GM12878 (cell line): ENCODE results near the gene SLC19A2.

ENCODE experiments used
- NR2C2 ChIP-seq: IDR thresholded peaks from 2 replicates; pipeline ENCODE4 v1.6.1; 2011; ENCODE audit warnings: borderline replicate concordance, low read depth; ENCODE audit not compliant: control insufficient read depth, insufficient read length
- RAD21 ChIP-seq: IDR thresholded peaks from 2 replicates; pipeline ENCODE4 v1.6.1; 2011; ENCODE audit warnings: mild to moderate bottlenecking, low read depth, low read length, moderate library complexity; ENCODE audit not compliant: insufficient read depth
- TF ChIP-seq, protein P1 (sequence below), 3 experiments: IDR thresholded peaks in 2 of 3; conservative IDR thresholded peaks in 1 of 3; 2 replicates each; pipeline ENCODE4 v1.5.1; 2011; ENCODE audit warnings: low read depth in 3 of 3, low read length in 3 of 3, mild to moderate bottlenecking in 3 of 3, control low read depth in 2 of 3, moderate library complexity in 2 of 3, inconsistent platforms in 1 of 3, mixed read lengths in 1 of 3; ENCODE audit not compliant: control insufficient read depth in 2 of 3, insufficient read depth in 1 of 3; ENCODE audit errors: extremely low read depth in 1 of 3

DNA sequence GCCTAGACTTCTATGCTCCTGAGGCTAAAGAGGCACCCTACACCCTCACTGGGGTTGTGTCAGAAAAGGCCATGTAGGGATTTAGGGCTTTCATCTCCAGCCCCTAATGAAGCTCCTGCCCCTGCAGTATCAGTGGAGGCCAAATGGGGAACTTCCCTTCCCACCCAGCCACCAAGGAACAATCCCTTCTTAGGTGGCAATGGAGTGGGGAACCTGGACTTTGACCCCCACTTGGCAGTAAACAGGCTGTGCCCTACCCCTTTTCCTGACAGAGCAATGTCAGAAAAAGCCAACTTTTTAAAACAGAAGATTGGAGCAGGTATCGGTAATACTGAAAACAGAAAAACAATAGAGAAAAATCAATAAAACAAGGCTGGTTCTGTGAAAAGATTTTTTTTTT, 35.5 kb upstream of the SLC19A2 start:
- TF ChIP-seq NR2C2 (no peak), RAD21 (no peak)
- TF ChIP-seq, protein P1, sequence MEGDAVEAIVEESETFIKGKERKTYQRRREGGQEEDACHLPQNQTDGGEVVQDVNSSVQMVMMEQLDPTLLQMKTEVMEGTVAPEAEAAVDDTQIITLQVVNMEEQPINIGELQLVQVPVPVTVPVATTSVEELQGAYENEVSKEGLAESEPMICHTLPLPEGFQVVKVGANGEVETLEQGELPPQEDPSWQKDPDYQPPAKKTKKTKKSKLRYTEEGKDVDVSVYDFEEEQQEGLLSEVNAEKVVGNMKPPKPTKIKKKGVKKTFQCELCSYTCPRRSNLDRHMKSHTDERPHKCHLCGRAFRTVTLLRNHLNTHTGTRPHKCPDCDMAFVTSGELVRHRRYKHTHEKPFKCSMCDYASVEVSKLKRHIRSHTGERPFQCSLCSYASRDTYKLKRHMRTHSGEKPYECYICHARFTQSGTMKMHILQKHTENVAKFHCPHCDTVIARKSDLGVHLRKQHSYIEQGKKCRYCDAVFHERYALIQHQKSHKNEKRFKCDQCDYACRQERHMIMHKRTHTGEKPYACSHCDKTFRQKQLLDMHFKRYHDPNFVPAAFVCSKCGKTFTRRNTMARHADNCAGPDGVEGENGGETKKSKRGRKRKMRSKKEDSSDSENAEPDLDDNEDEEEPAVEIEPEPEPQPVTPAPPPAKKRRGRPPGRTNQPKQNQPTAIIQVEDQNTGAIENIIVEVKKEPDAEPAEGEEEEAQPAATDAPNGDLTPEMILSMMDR (IDR thresholded peaks at IDR 0.05 in 2 of 3, conservative IDR thresholded peaks at IDR 0.05 in 1 of 3; ENCODE audit: control insufficient read depth in 2 of 3, extremely low read depth in 1 of 3, insufficient read depth in 1 of 3, low read depth in 3 of 3, low read length in 3 of 3), result no peak
